ENCODE measurements around the gene NELL1.

NELL1 gene

GRCh38 chr11:21306739-21307358, 637.5 kb downstream of the NELL1 start:
- TF ChIP-seq SIN3A (IDR thresholded peaks at IDR 0.05; ENCODE audit: borderline replicate concordance, insufficient read depth, low read length), result no peak
- no peak for TF ChIP-seq FOXP2 (optimal IDR thresholded peaks at IDR 0.05; ENCODE audit: borderline replicate concordance, extremely low read depth, extremely low read length, insufficient read depth)

GRCh38 chr11:21307874-21308273, 638.5 kb downstream of the NELL1 start:
- TF ChIP-seq POLR2AphosphoS5 (IDR thresholded peaks at IDR 0.05; ENCODE audit: low read depth, low read length) (no peak), FOXP2 (optimal IDR thresholded peaks at IDR 0.05; ENCODE audit: borderline replicate concordance, extremely low read depth, extremely low read length, insufficient read depth) (no peak), SIN3A (IDR thresholded peaks at IDR 0.05; ENCODE audit: borderline replicate concordance, insufficient read depth, low read length) (no peak), TAF1 (IDR thresholded peaks at IDR 0.05; ENCODE audit: borderline replicate concordance, insufficient read depth, low read length) (no peak), REST (IDR thresholded peaks at IDR 0.05; ENCODE audit: insufficient read depth in 1 of 2, low read depth in 2 of 2, low read length in 2 of 2) (no peak)

GRCh38 chr11:21316591-21316990, 647.2 kb downstream of the NELL1 start:
- TF ChIP-seq FOXP2 (optimal IDR thresholded peaks at IDR 0.05; ENCODE audit: borderline replicate concordance, extremely low read depth, extremely low read length, insufficient read depth) (no peak), TAF1 (IDR thresholded peaks at IDR 0.05; ENCODE audit: borderline replicate concordance, insufficient read depth, low read length) (no peak), POLR2AphosphoS5 (IDR thresholded peaks at IDR 0.05; ENCODE audit: low read depth, low read length) (no peak)

- TF ChIP-seq SIN3A (IDR thresholded peaks at IDR 0.05; ENCODE audit: borderline replicate concordance, insufficient read depth, low read length), result no peak
- no peak for TF ChIP-seq TAF1 (IDR thresholded peaks at IDR 0.05; ENCODE audit: borderline replicate concordance, insufficient read depth, low read length)
- no peak for TF ChIP-seq FOXP2 (optimal IDR thresholded peaks at IDR 0.05; ENCODE audit: borderline replicate concordance, extremely low read depth, extremely low read length, insufficient read depth)
- no peak for TF ChIP-seq POLR2AphosphoS5 (IDR thresholded peaks at IDR 0.05; ENCODE audit: low read depth, low read length)
- TF ChIP-seq REST (IDR thresholded peaks at IDR 0.05; ENCODE audit: insufficient read depth in 1 of 2, low read depth in 2 of 2, low read length in 2 of 2), result no peak
Measured at GRCh38 chr11:21321072-21321471, 651.7 kb downstream of the NELL1 start.

- TF ChIP-seq POLR2AphosphoS5 (IDR thresholded peaks at IDR 0.05; ENCODE audit: low read depth, low read length) (no peak), SIN3A (IDR thresholded peaks at IDR 0.05; ENCODE audit: borderline replicate concordance, insufficient read depth, low read length) (no peak), FOXP2 (optimal IDR thresholded peaks at IDR 0.05; ENCODE audit: borderline replicate concordance, extremely low read depth, extremely low read length, insufficient read depth) (no peak), REST (IDR thresholded peaks at IDR 0.05; ENCODE audit: insufficient read depth in 1 of 2, low read depth in 2 of 2, low read length in 2 of 2) (no peak), TAF1 (IDR thresholded peaks at IDR 0.05; ENCODE audit: borderline replicate concordance, insufficient read depth, low read length) (no peak)
Measured at GRCh38 chr11:21321530-21321929, 652.1 kb downstream of the NELL1 start.

- TF ChIP-seq SIN3A (IDR thresholded peaks at IDR 0.05; ENCODE audit: borderline replicate concordance, insufficient read depth, low read length) (no peak), TAF1 (IDR thresholded peaks at IDR 0.05; ENCODE audit: borderline replicate concordance, insufficient read depth, low read length) (no peak), REST (IDR thresholded peaks at IDR 0.05; ENCODE audit: insufficient read depth in 1 of 2, low read depth in 2 of 2, low read length in 2 of 2) (no peak), FOXP2 (optimal IDR thresholded peaks at IDR 0.05; ENCODE audit: borderline replicate concordance, extremely low read depth, extremely low read length, insufficient read depth) (no peak), POLR2AphosphoS5 (IDR thresholded peaks at IDR 0.05; ENCODE audit: low read depth, low read length) (no peak)
Measured at GRCh38 chr11:21323617-21324016, 654.2 kb downstream of the NELL1 start.
